ENCODE data around the gene OLAH.

Gene OLAH

DNA sequence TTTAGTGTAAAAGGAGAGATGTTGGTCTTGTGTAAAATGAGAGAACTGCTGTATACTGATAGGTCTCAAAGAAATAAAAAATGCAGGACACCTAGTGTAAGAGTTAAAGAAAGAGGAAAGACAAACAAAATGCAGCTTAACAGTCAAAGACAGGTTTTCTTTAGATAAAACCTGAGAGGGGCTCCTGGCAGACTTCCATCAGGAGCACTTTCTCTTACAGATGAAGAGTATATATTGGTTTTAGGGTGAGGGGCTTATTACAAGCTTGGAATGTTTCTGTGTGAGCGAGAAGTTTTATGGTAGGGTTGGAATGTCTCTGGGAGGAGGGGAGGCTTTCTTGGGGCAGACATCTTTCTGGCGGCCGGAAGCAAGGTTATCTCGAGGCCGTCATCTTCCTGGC lies 28.6 kb downstream of the OLAH start:
- no peak for DNase-seq

GRCh38 chr10:15075421-15075820 lies 31.7 kb downstream of the OLAH start:
- DNase-seq, result no peak

DNA sequence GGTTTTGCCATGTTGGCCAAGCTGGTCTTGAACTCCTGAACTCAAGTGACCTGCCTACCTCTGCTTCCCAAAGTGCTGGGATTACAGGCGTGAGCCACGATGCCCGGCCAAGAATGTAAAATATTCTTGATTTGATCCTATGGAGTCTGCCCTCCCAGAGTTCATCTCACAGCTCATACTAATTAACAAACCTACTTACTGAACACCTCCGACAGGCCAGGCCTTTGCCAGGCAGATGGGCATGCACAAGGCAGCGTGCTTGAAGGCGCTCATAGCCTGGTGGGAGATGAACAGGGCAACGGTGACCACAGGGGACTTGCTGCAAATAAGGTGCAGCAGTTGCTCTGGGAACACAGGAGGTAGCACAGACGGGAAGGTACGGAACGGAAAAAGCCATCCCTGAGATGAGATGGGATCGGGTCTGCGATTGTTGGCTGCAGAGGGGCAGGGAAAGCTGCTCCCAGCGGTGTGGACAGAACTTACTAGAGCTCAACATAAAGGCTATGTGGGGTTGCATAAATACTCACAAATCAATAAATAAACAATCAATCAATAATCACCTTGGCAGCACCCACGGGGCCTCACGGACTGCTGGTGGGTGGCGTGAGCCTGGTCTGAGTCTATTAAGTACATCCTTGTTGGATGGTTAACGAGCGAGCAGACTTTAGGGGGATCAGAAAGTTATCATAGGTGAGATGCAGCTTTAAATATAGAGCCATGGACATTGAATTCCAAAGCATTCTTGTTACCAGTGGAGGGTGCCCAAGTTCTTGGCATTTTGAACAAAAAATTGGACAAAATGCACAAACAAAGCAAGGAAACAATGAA lies 40.1 kb downstream of the OLAH start:
- DNase-seq, result no peak

DNA sequence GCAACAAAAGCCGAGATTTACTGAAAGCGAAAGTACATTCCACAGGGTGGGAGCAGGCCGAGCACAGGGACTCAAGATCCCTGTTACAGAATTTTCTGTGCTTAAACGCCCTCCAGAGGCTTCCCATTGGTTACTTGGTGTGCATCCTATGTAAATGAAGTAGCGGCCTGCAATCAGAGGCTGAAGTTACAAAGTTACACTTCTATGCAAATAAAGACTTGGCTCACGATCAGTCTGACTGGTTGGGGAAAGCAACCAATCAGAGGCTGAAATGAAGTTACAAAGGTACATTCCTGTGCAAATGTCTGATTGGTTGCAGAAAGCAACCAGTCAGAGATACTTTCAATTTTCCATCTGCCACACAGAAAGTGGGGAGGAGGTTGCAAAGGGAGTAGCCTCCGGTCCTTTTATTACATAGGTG lies 40.8 kb downstream of the OLAH start:
- DNase-seq, result no peak

- DNase-seq, result peak; percentile 74
Observed at GRCh38 chr10:15088428-15089261, 44.9 kb downstream of the OLAH start, which contains the start of gene ACBD7. Gene ACBD7 (minus strand): TSS chr10:15088776. CDS start chr10:15088728, 48 bp downstream.

GRCh38 chr10:15091418-15091817 lies 47.7 kb downstream of the OLAH start:
- DNase-seq, result no peak

DNA sequence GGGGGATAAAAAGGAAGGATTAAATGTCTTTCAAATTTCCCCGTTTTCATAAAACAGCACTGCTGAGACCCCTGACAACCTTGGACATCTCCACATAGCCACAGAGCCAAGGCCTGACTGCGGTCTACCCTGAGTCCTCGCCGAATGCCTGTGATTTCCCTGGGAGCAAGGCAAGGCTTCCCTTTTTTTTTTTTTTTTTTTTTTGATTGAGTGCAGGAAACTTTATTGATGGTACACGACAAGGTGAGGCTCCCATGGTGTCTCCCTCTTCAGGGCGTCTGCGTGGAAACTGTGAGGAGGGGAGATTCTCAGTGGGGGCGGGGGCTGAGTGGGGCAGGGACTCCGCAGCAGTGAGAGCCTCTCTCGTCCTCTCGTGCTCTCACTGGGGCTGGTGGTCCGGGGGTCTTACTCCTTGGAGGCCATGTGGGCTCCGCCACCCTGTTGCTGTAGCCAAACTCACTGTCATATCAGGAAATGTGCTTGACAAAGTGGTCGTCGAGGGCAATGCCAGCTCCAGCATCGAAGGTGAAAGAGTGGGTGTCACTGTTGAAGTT lies 49.2 kb downstream of the OLAH start:
- DNase-seq, result no peak

DNA sequence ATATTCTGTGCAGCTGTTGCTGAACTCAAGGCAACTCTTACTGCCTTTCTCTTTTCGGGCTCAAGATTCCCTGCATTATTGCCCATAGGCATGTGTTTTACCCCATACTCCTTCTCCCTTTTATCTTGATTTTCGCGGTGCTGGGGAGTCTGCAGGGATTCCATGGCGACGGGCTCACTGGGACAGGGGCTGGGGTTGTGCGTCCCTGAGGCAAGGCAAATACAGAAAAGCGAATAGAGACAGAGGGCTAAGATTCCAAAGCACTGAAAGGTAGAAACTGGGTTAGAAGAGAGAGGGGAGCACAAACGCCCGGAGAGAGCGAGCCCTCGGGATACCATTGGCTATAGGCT lies 52.9 kb downstream of the OLAH start:
- DNase-seq, result no peak

DNA sequence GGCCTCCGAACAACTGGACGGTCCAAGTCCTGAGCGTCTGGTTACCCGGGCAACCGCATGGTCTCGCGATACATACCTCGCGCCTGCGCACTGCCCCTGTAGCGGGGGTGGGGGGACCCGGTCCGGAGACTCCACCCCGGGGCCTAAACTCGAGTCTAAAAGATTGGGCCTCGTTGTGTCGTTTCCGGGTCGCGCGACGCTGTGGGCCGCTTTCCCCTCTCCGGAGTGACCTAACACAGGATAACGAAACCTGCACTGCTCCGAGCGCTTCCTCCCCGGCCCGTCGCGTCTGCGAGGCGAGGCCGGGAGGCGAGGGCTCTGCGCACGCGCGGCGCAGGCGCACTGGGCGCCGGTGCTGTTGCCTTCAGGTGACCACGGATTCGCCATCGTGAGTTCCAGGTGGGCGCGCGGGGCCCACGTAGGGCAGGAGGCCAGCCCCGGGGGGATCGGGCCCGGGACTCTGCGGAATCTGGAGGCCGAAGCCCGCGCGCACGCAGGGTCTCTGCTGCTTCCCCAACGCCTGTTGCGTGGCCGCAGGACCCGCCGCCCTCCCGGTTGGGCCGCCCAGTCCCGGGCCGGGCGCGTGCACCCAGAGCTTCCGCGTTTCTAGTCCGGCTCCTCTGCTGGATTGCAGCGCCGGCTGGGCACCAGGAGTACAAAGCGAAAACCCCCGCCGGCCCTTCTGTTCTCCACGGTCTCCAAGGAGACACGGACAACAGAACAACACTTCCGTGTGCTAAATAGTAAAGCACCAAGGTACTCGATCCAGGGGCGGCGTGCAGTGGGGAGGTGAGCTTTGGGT lies 53.5 kb downstream of the OLAH start, which contains the start of gene RPP38:
Gene RPP38 (plus strand): TSS at position 345 of the 802 bp plus-strand sequence. CDS start 5,960 bp downstream, outside the sequence.
- peak; percentile 98 for DNase-seq

DNA sequence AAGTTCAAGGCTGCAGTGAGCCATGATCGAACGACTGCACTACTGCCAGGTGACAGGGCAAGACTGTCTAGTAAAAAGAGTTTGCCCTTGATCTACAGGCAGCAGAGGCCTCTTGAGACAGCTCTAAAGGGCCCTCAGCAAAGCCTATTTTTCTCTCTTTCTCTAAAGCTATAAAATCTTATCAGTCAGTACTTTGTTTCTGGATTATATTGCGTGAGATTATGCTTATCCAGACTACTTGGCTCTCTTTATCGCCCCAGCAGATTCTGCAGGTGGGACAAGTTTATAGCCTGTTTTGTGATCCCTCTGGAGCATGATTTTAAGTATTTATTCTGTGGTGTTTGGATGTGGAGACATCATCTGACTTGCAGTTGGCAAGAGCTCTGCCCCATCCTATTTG lies 56.1 kb downstream of the OLAH start:
- DNase-seq, result no peak

DNA sequence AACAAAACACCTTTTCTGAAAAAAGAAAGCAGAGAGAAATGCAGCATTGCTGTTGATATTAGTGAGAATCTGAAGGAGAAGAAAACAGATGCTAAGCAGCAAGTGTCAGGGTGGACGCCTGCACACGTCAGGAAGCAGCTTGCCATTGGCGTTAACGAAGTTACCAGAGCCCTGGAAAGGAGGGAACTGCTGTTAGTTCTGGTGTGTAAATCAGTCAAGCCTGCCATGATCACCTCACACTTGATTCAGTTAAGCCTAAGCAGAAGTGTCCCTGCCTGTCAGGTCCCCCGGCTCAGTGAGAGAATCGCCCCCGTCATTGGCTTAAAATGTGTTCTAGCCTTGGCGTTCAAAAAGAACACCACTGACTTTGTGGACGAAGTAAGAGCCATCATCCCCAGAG lies 59.8 kb downstream of the OLAH start:
- DNase-seq, result no peak

- no peak for DNase-seq
Observed at GRCh38 chr10:15106352-15107013, 62.7 kb downstream of the OLAH start.

DNA sequence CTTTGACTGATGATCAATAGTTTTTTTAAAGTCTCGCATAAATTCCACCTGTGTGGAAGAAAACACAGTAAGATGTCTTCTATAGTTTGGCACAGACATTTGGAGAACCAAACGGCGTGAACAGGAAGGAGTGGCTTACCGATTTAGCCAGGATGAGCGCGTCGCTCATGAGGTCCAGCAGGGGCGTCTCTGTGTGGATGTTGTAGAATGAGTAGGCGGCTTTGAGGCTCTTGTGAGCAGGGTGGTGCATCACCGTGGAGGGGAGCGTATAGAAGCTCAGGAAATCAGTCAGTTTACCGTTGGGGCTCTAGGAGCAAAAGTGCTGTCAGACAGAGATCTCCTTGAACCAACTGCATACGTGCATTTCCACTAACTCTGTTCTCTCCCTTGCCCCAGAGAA lies 68.9 kb downstream of the OLAH start:
- DNase-seq, result no peak

DNA sequence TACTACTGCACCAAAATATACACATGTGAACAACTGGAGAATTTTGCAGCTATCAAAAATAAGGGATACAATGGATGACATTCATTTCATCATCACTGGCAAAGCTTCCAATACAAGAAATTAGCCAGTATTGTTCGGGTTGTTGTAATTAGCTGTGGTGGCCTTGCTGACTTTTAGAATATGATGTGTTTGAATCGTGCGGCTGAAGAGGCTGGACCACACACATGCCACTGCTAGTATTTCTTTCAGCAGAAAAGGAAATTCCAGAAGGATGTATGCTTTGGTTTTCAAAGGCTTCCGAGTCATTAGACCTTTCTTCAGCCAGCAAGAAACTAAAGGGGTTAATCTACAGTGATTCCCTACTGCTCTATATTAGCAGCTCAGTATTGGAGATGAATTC lies 70.0 kb downstream of the OLAH start:
- no peak for DNase-seq

DNA sequence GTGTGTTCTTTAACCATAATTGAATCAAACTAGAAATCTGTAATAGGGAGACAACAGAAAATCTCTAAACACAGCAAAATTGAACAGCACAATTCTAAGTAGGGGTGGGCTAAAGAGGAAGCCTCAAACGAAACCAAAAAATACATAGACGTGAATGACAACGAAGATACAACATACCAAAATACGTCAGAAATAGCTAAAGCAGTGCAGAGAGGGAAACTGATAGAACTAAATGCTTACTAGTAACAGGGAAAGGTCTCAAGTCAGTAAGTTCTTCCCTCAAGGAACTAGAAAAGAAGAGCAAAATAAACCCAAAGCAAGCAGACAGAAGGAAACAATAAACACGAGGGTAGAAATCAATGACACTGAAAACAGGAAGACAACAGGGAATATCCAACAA lies 72.5 kb downstream of the OLAH start:
- DNase-seq, result no peak

- no peak for DNase-seq
Observed at GRCh38 chr10:15118615-15119014, 74.9 kb downstream of the OLAH start.

- no peak for DNase-seq
Observed at GRCh38 chr10:15120523-15120922, 76.8 kb downstream of the OLAH start.

DNA sequence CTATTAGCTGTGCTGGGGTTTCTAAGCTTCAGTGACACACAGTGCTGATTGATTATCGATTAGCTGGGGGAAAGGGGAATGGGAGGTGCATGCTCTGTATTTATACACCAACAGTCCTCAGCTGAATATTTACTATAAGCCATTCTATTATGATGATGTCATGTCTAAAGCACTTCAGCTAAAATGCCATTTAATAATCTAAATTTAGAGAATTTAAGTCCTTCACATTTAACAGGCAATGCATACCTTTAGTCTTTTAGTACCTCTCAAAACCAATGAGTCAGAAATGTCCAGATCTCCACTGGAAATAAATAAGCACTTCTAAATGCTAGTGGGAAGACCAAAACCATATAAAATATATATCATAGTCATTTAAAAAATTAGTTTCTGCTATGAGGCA lies 78.0 kb downstream of the OLAH start:
- no peak for DNase-seq

GRCh38 chr10:15122477-15123030 lies 78.8 kb downstream of the OLAH start:
- DNase-seq, result no peak
